ENCODE results near the gene EPS8. TPM values are rescaled to one million over a fixed set of nuclear protein-coding genes. Genes with fewer than 3 reads are reported as not detected.

Gene EPS8
- total RNA-seq, 1 donor from 2014 or later = 58.2 TPM

GRCh38 chr12:15589328-15590032 is 199.7 kb downstream of the EPS8 start:
- intact Hi-C loops (cut with DNase I) = loop anchor here (5.0 to 10.0 kb wide), 2 partner anchors 55 to 268 kb away; no protein-coding TSS in a partner anchor
- DNase-seq (no peak), ATAC-seq (no peak)
- no peaks in the 10 kb centered on the region for H3K27me3 ChIP-seq
- no peak overlapping the region for H3K27ac ChIP-seq
- no peak overlapping the region for H3K4me3 ChIP-seq
- H3K36me3 ChIP-seq = no peaks in the 10 kb centered on the region
- H3K9me3 ChIP-seq = no peaks in the 10 kb centered on the region
- peaks cover 4% of the 10 kb centered on the region for H3K4me1 ChIP-seq
- TF ChIP-seq CTCF (IDR thresholded peaks at IDR 0.05) = no peak

DNA sequence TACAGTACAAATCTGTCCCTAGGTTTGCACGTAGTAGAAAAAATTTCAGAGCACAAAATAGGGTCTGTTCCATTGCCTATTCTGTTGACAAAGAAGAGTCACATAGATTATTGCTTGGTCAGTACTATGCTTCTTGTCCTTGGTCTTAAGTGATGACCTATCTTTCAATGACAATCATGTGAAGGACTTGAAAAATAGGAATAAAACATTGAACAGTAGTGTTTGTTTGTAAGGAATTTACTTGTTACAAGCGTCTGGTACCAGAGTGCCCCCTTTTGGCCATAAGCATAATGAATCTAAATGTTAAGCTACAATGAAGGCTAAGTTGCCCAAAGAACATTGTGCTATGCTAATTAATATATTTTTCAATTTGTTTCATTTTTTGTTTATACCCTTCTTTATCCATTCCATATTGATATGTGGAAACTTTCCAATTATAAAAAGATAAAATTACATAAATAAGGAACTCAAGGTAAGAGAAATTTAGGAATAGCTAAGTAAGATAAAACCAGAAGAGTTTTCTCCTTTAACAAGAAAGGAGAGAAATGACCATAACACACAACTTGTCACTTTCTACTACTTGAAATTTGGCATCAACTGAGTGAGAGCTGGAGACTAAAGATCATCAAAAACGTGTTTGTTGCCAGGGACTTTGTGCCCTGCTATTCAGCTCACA is 204.7 kb downstream of the EPS8 start:
- Histone ChIP-seq H3K4me1 (no peaks in the 10 kb centered on the region), H3K4me3 (no peak overlapping the region), H3K9me3 (no peaks in the 10 kb centered on the region), H3K27me3 (no peaks in the 10 kb centered on the region), H3K27ac (no peak overlapping the region), H3K36me3 (no peaks in the 10 kb centered on the region)
- DNase-seq = no peak
- ATAC-seq = peak; percentile 68
- TF ChIP-seq CTCF (IDR thresholded peaks at IDR 0.05) = peak; percentile 72
- intact Hi-C loops (cut with DNase I) = loop anchor here (5.0 to 10.0 kb wide), 2 partner anchors 50 to 307 kb away; no protein-coding TSS in a partner anchor

DNA sequence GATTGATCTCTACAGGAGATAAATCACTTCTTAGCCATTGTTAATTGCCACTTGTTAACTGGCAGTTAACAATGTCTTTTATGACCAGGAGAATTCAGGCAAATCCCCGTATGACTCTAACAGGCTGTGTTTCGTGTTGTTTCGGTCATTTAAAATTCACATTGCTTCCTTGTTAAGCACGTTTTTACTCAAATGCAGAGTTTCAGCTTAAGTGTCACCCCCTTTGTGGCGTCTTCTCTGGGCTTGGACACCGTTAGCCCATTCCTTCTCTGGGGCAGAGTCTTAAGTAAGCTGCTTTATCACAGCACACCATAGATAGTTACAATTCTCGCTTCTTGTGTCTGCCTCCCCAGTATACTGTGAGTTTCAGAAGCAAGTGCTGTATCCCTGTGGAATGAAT is 205.4 kb downstream of the EPS8 start:
- Histone ChIP-seq H3K4me1 (no peaks in the 10 kb centered on the region), H3K4me3 (no peak overlapping the region), H3K27ac (no peak overlapping the region), H3K36me3 (no peaks in the 10 kb centered on the region), H3K9me3 (no peaks in the 10 kb centered on the region), H3K27me3 (no peaks in the 10 kb centered on the region)
- intact Hi-C loops (cut with DNase I) = loop anchor here (5.0 to 10.0 kb wide), 2 partner anchors 49 to 307 kb away; no protein-coding TSS in a partner anchor
- TF ChIP-seq CTCF (IDR thresholded peaks at IDR 0.05) = no peak
- DNase-seq = no peak
- no peak for ATAC-seq

- Histone ChIP-seq H3K4me1 (no peaks in the 10 kb centered on the region), H3K9me3 (no peaks in the 10 kb centered on the region), H3K4me3 (no peak overlapping the region), H3K27ac (no peak overlapping the region), H3K36me3 (no peaks in the 10 kb centered on the region), H3K27me3 (no peaks in the 10 kb centered on the region)
- ATAC-seq (no peak), DNase-seq (no peak)
- intact Hi-C loops (cut with DNase I) = loop anchor here (5.0 to 10.0 kb wide), 2 partner anchors 46 to 304 kb away; no protein-coding TSS in a partner anchor
- TF ChIP-seq CTCF (IDR thresholded peaks at IDR 0.05) = no peak
Measured at GRCh38 chr12:15581006-15581405, 208.2 kb downstream of the EPS8 start.

- Histone ChIP-seq H3K9me3 (no peaks in the 10 kb centered on the region), H3K4me3 (no peak overlapping the region), H3K27me3 (no peaks in the 10 kb centered on the region), H3K4me1 (no peaks in the 10 kb centered on the region), H3K27ac (no peak overlapping the region), H3K36me3 (no peaks in the 10 kb centered on the region)
- ATAC-seq (no peak), DNase-seq (no peak)
- intact Hi-C loops (cut with DNase I) = loop anchor here (5.0 to 10.0 kb wide), 2 partner anchors 46 to 303 kb away; no protein-coding TSS in a partner anchor
- TF ChIP-seq CTCF (IDR thresholded peaks at IDR 0.05) = no peak
Measured at GRCh38 chr12:15580431-15580830, 208.8 kb downstream of the EPS8 start.
